Measurements from ENCODE around the gene SYT12.

The SYT12 gene

GRCh38 chr11:67022961-67023956 lies at the start of gene SYT12:
SYT12 (plus strand) TSS chr11:67023134; CDS start chr11:67030145, 7,011 bp downstream.
- H3K9me3 ChIP-seq (ENCODE audit: insufficient read depth, low read depth, low read length), result no peaks in the 10 kb centered on the region
- H4K20me1 ChIP-seq (ENCODE audit: insufficient read depth, low read length, poor library complexity, severe bottlenecking), result no peaks in the 10 kb centered on the region
- no peaks in the 10 kb centered on the region for H3K27me3 ChIP-seq (ENCODE audit: insufficient read depth, low read length, poor library complexity, severe bottlenecking)
- H3K4me1 ChIP-seq (ENCODE audit: insufficient read depth, low read length, poor library complexity, severe bottlenecking), result peaks cover 30% of the 10 kb centered on the region
- no peak within 1 kb of the TSS for H3K9ac ChIP-seq (ENCODE audit: low read depth, low read length, poor library complexity, severe bottlenecking)
- peak within 1 kb of the TSS; percentile 69 for H3K4me2 ChIP-seq (ENCODE audit: low read depth, low read length, poor library complexity, severe bottlenecking)
- H3K36me3 ChIP-seq (ENCODE audit: insufficient read depth, low read length), result no peaks in the 10 kb centered on the region
- no peak for TF ChIP-seq CTCF (conservative IDR thresholded peaks at IDR 0.05; ENCODE audit: low read length)
- no peak for TF ChIP-seq EZH2phosphoT487 (IDR thresholded peaks at IDR 0.05; ENCODE audit: borderline replicate concordance)
- no peaks in the 10 kb centered on the region for H3K79me2 ChIP-seq (ENCODE audit: insufficient read depth, low read length)
- no peaks in the 10 kb centered on the region for H3F3A ChIP-seq (ENCODE audit: low read depth)
- H3K9me2 ChIP-seq (replicated peaks; ENCODE audit: low read depth, low read length), result no peaks in the 10 kb centered on the region
- H2AFZ ChIP-seq (ENCODE audit: low read length), result no peak within 1 kb of the TSS
- peak within 1 kb of the TSS; percentile 53 for H3K4me3 ChIP-seq (ENCODE audit: low read length, poor library complexity, severe bottlenecking)

DNA sequence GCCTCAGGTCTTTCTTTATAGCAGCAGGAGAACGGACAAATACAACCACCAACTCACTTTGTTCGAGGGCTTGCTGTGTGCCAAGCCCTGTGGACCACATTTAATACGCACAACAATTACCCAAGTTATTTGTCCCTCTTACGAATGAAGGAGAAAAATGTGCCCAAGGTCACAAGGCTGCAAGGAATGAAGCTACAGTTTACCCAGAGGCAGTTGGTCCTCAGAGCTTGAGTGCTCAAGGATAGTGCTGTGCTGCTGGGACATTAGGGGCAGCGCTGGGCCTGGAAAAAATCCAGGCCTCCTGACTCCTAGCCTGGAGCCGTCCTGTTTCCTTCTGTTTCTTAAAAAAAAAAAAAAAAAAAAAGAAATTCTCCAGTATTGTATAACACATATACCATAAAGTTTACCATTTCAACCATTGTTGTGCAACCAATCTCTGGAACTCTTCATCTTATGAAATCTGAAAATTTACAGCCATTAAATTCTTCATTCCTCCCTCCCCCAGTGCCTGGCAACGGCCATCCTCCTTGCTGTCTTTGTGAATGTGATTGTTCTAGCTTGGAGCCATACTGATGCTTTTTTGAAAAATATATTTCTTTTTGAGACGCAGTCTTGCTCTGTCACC lies 48.9 kb upstream of the SYT12 start:
- no peaks in the 10 kb centered on the region for H3K36me3 ChIP-seq (ENCODE audit: insufficient read depth, low read length)

More for the DNA sequence above, 48.9 kb upstream of the SYT12 start:
- H3K79me2 ChIP-seq (ENCODE audit: insufficient read depth, low read length), result no peaks in the 10 kb centered on the region
- H3F3A ChIP-seq (ENCODE audit: low read depth), result no peaks in the 10 kb centered on the region
- H3K4me1 ChIP-seq (ENCODE audit: insufficient read depth, low read length, poor library complexity, severe bottlenecking), result no peaks in the 10 kb centered on the region
- H3K9ac ChIP-seq (ENCODE audit: low read depth, low read length, poor library complexity, severe bottlenecking), result no peak overlapping the region
- no peaks in the 10 kb centered on the region for H3K27me3 ChIP-seq (ENCODE audit: insufficient read depth, low read length, poor library complexity, severe bottlenecking)
- H3K4me2 ChIP-seq (ENCODE audit: low read depth, low read length, poor library complexity, severe bottlenecking), result no peak overlapping the region
- no peaks in the 10 kb centered on the region for H3K9me2 ChIP-seq (replicated peaks; ENCODE audit: low read depth, low read length)
- no peaks in the 10 kb centered on the region for H4K20me1 ChIP-seq (ENCODE audit: insufficient read depth, low read length, poor library complexity, severe bottlenecking)
- no peaks in the 10 kb centered on the region for H3K9me3 ChIP-seq (ENCODE audit: insufficient read depth, low read depth, low read length)
- H3K4me3 ChIP-seq (ENCODE audit: low read length, poor library complexity, severe bottlenecking), result no peak overlapping the region
- TF ChIP-seq EZH2phosphoT487 (IDR thresholded peaks at IDR 0.05; ENCODE audit: borderline replicate concordance) (no peak), CTCF (conservative IDR thresholded peaks at IDR 0.05; ENCODE audit: low read length) (no peak)
- no peak overlapping the region for H2AFZ ChIP-seq (ENCODE audit: low read length)

All from Loucy (cell line).